Prostate gland (tissue), 2 donors: Measurements from ENCODE around the gene SSTR5. TPM values are rescaled to one million over a fixed set of nuclear protein-coding genes. Genes with fewer than 3 reads are reported as not detected.

Experiments used
- DNase-seq: peaks from one replicate; pipeline ENCODE4 v3.0.0-alpha.2; 2019; ENCODE audit warnings: low spot score
- H3K27ac ChIP-seq, 2 donors: fragments of 200-600 bp; sonication (generic); 2 replicates each; pipeline ENCODE4 v1.5.1; 2017 to 2019
- H3K27me3 ChIP-seq: fragments of 200-600 bp; sonication (generic); replicated peaks from 2 replicates; pipeline ENCODE4 v1.5.1; 2019; ENCODE audit not compliant: insufficient read depth
- H3K36me3 ChIP-seq, 2 donors: fragments of 200-600 bp; sonication (generic); 1 replicate in 1 of 2; 2 replicates in 1 of 2; pipeline versions ENCODE4 v1.5.1 to v1.8.1; 2017 to 2019
- H3K4me1 ChIP-seq: fragments of 200-600 bp; sonication (generic); replicated peaks from 2 replicates; pipeline ENCODE4 v1.5.1; 2019
- H3K4me3 ChIP-seq, 2 donors: fragments of 200-600 bp; sonication (generic); 2 replicates each; pipeline ENCODE4 v1.5.1; 2017 to 2019
- H3K9me3 ChIP-seq: fragments of 200-600 bp; sonication (generic); 2 replicates; pipeline ENCODE4 v1.5.1; 2017
- CTCF ChIP-seq, 4 experiments: fragments of 200-600 bp in 2 of 4; fragments of 450-650 bp in 2 of 4; sonication (generic) in 2 of 4; IDR thresholded peaks; 1 replicate in 3 of 4; 2 replicates in 1 of 4; pipeline ENCODE4 v1.5.1; 2016 to 2019; ENCODE audit warnings: antibody characterized with exemption in 4 of 4, mild to moderate bottlenecking in 2 of 4, moderate library complexity in 2 of 4
- POLR2A ChIP-seq: fragments of 450-650 bp; IDR thresholded peaks from one replicate; pipeline ENCODE4 v1.6.1; 2016; ENCODE audit warnings: antibody characterized with exemption, mild to moderate bottlenecking
- POLR2AphosphoS5 ChIP-seq: sonication (generic); formaldehyde crosslinking; IDR thresholded peaks from one replicate; pipeline ENCODE4 v1.6.1; 2017; ENCODE audit warnings: antibody characterized with exemption
- WGBS: methylation state at CpG from one replicate; pipeline ENCODE4 v1.1.5; 2018; 5-methylcytosine and 5-hydroxymethylcytosine counted together
- intact Hi-C: fragments of 100-400 bp; cut with DNase I; formaldehyde crosslinking; loops from one replicate; pipeline ENCODE4 v1.14.2; 2022
- total RNA-seq, 2 donors: library from RNA; depleted of rRNA; stranded (reverse); fragments of >200 nt; gene quantifications; one replicate each; pipeline ENCODE4 v1.1.0, GENCODE V29; 2016

Gene SSTR5
- total RNA-seq, 2 donors from 2014 or later = 1.1 to 1.8 TPM

DNA sequence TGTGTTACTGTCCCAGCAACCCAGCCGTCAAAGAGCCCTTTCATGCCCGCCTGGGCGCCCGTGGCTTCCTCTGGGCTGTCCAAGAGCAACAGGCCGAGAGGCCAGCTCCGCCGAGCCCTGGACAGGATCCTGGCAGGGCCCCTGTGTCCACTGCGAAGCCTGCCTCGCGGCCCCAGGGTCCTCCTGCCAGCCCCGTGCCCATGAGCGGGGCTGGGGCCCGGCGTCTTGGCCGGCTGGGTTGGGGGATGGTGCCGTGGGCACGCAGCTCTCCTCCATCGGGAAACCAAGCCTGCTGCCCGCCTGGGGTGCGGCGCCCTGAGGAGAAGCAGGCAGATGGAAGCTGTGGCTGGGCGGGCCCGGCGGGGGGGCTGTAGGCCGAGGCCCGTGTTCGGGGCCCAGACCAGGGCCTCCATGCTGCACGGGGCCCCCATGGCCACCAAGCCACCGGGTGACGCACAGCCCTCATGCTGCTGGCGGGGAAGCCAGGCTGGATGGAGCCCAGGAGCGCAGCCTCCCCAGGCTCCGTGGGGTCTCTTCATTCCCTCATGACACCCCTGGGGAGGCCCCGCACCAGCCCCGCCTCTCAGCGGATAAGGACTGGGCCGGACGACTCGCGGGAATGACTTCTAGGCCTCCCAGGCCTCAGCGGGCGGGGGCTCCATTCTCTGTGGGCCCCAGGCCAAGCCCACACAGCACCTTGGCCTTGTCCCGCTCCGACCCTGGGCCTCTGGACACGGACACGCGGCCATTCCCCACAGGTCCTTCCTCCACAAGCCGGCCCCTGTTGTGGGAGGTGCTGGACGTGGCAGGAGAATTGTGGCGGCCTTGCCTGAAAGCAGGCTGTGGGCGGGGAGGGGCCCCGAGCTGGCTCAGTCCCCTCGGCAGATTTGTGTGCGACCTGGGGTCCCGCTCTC lies 23.9 kb downstream of the SSTR5 start, which contains the start of gene C1QTNF8:
C1QTNF8 (minus strand) TSS at position 76 of the 914 bp plus-strand sequence. CDS start 1,322 bp downstream, outside the sequence.
- H3K4me1 ChIP-seq = no peaks in the 10 kb centered on the region
- H3K27me3 ChIP-seq = no peaks in the 10 kb centered on the region
- DNase-seq = no peak
- no peak within 1 kb of the TSS for H3K27ac ChIP-seq
- H3K36me3 ChIP-seq = no peaks in the 10 kb centered on the region
- H3K9me3 ChIP-seq = no peaks in the 10 kb centered on the region
- TF ChIP-seq CTCF (IDR thresholded peaks at IDR 0.05) (no peak), POLR2A (no peak), POLR2AphosphoS5 (no peak)
- intact Hi-C loops = no loop called here
- 76% methylated on average over 46 of the region's 55 CpGs for WGBS
- H3K4me3 ChIP-seq = no peak within 1 kb of the TSS

- no peaks in the 10 kb centered on the region for H3K4me1 ChIP-seq
- no peak overlapping the region for H3K27ac ChIP-seq
- no peak overlapping the region for H3K4me3 ChIP-seq
- WGBS = 79% methylated on average over 18 of the region's 18 CpGs
- intact Hi-C loops = no loop called here
- TF ChIP-seq POLR2AphosphoS5 = no peak
- no peak for TF ChIP-seq POLR2A
- no peak for TF ChIP-seq CTCF (IDR thresholded peaks at IDR 0.05)
- no peak for DNase-seq
- peaks cover 5% of the 10 kb centered on the region for H3K27me3 ChIP-seq
- no peaks in the 10 kb centered on the region for H3K9me3 ChIP-seq
- no peaks in the 10 kb centered on the region for H3K36me3 ChIP-seq
These were observed 24.6 kb downstream of the SSTR5 start for GRCh38 chr16:1097156-1097555.

GRCh38 chr16:1097800-1098199 lies 25.3 kb downstream of the SSTR5 start:
- WGBS = 74% methylated on average over 6 of the region's 23 CpGs
- no peak overlapping the region for H3K27ac ChIP-seq
- TF ChIP-seq CTCF (IDR thresholded peaks at IDR 0.05) (no peak), POLR2A (no peak), POLR2AphosphoS5 (no peak)
- no peak overlapping the region for H3K4me3 ChIP-seq
- H3K27me3 ChIP-seq = peaks cover 6% of the 10 kb centered on the region
- no peaks in the 10 kb centered on the region for H3K9me3 ChIP-seq
- intact Hi-C loops = no loop called here
- no peaks in the 10 kb centered on the region for H3K36me3 ChIP-seq
- H3K4me1 ChIP-seq = no peaks in the 10 kb centered on the region
- DNase-seq = no peak

- H3K27me3 ChIP-seq = peaks cover 6% of the 10 kb centered on the region
- H3K36me3 ChIP-seq = no peaks in the 10 kb centered on the region
- no peak for TF ChIP-seq CTCF (IDR thresholded peaks at IDR 0.05)
- no peak for TF ChIP-seq POLR2A
- TF ChIP-seq POLR2AphosphoS5 = no peak
- WGBS = 55% methylated on average over 31 of the region's 34 CpGs
- H3K4me3 ChIP-seq = no peak overlapping the region
- H3K27ac ChIP-seq = no peak overlapping the region
- no peaks in the 10 kb centered on the region for H3K4me1 ChIP-seq
- intact Hi-C loops = no loop called here
- no peaks in the 10 kb centered on the region for H3K9me3 ChIP-seq
- no peak for DNase-seq
These were observed 25.9 kb downstream of the SSTR5 start for GRCh38 chr16:1098266-1098991.
